BJ (cell line): ENCODE measurements around the gene PWWP3B. TPM values are rescaled to one million over a fixed set of nuclear protein-coding genes. Genes with fewer than 3 reads are reported as not detected.

Experiments used
- CTCF ChIA-PET: fragments of 350-600 bp; formaldehyde crosslinking; extraction: SDS; loops from one replicate; lab custom pipeline; 2021; ENCODE audit warnings: antibody characterized with exemption, inconsistent platforms; lab: Yijun Ruan, JAX
- POLR2A ChIA-PET: fragments of 300-600 bp; sonication (Branson Sonifier 250); formaldehyde crosslinking; extraction: SDS; loops from one replicate; lab custom pipeline; 2021; ENCODE audit warnings: antibody characterized with exemption; lab: Charles Lee
- DNase-seq: peaks from one replicate; pipeline ENCODE4 v3.0.0-alpha.2; 2011; ENCODE audit warnings: low read depth
- H3K27me3 ChIP-seq: 2 replicates; pipeline ENCODE4 v1.6.0; 2011; ENCODE audit warnings: low read length; ENCODE audit not compliant: control insufficient read depth, insufficient read depth
- H3K36me3 ChIP-seq: 2 replicates; pipeline ENCODE4 v1.5.1; 2011; ENCODE audit warnings: low read length; ENCODE audit not compliant: control insufficient read depth, insufficient read depth
- H3K4me3 ChIP-seq: 2 replicates; pipeline ENCODE4 v1.5.1; 2011; ENCODE audit warnings: low read depth, mild to moderate bottlenecking, control low read depth, low read length
- polyA plus RNA-seq: library from polyadenylated mRNA; depleted of rRNA; stranded (reverse); fragments of >200 nt; gene quantifications from 2 replicates; pipeline ENCODE4 v1.2.3, GENCODE V29; 2011; rRNA removed
- TF ChIP-seq, protein P1 (sequence below): IDR thresholded peaks from 2 replicates; pipeline ENCODE4 v1.5.1; 2011; ENCODE audit warnings: low read depth, mild to moderate bottlenecking, control low read depth, inconsistent platforms, low read length, moderate library complexity; ENCODE audit not compliant: insufficient read depth

Gene PWWP3B
- polyA plus RNA-seq, 1 experiment, result not detected

DNA sequence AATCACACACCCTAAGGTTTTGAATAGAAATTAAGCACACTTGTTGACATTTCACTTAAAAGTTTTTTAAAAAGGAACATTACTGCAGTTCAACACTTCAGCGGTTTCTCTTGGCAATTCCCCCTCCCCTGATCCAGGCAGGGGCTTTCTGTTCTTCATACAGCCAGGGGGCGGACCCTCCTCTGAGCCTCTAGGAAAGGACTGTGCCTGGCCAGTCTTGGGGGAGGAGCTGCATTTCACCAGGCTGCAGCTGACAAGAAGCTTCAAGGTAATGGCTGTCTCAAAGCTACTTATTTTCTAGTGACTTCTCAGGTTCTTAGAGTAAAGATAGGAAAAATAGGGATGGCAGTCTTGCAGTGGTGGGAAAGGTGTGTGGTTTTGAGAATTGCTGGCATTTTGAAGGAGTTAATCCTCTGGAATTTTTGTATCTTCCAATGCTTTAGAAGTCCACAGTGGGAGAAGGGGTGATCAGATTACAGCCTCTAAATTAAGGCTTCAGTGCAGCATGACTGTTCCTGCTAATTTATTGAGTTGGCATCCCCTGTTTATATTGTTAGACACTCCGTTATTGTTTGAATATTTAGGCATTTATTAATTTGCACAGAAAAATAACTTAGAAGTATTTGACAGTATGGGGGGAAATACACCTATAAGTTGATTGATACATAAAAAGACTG is 33.5 kb downstream of the PWWP3B start:
- no peak overlapping the region for H3K4me3 ChIP-seq
- POLR2A ChIA-PET, result no interaction called here
- no peaks in the 10 kb centered on the region for H3K27me3 ChIP-seq
- CTCF ChIA-PET, result no interaction called here
- TF ChIP-seq, protein P1, sequence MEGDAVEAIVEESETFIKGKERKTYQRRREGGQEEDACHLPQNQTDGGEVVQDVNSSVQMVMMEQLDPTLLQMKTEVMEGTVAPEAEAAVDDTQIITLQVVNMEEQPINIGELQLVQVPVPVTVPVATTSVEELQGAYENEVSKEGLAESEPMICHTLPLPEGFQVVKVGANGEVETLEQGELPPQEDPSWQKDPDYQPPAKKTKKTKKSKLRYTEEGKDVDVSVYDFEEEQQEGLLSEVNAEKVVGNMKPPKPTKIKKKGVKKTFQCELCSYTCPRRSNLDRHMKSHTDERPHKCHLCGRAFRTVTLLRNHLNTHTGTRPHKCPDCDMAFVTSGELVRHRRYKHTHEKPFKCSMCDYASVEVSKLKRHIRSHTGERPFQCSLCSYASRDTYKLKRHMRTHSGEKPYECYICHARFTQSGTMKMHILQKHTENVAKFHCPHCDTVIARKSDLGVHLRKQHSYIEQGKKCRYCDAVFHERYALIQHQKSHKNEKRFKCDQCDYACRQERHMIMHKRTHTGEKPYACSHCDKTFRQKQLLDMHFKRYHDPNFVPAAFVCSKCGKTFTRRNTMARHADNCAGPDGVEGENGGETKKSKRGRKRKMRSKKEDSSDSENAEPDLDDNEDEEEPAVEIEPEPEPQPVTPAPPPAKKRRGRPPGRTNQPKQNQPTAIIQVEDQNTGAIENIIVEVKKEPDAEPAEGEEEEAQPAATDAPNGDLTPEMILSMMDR, result no peak
- no peaks in the 10 kb centered on the region for H3K36me3 ChIP-seq
- no peak for DNase-seq

DNA sequence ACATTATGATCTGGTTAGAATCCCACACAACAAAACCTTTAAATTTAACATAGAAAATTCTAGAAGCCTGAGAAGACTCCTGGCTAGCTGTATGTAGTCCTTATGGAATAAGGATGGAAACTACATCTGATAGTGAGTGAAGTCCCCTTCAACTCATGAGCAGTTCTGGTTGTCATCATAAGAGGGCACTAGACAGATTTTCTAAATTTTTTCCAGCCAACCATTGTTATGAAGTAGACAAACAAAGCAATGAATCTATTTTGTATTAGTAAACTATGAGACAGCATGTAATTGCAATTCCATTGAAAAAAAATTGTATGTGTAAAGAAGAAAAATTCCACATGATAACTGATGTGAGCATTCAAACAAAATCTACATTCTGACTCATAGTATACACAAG is 35.2 kb downstream of the PWWP3B start:
- POLR2A ChIA-PET, result no interaction called here
- Histone ChIP-seq H3K36me3 (no peaks in the 10 kb centered on the region), H3K4me3 (no peak overlapping the region), H3K27me3 (no peaks in the 10 kb centered on the region)
- DNase-seq, result no peak
- CTCF ChIA-PET, result no interaction called here
- TF ChIP-seq, protein P1, result no peak

DNA sequence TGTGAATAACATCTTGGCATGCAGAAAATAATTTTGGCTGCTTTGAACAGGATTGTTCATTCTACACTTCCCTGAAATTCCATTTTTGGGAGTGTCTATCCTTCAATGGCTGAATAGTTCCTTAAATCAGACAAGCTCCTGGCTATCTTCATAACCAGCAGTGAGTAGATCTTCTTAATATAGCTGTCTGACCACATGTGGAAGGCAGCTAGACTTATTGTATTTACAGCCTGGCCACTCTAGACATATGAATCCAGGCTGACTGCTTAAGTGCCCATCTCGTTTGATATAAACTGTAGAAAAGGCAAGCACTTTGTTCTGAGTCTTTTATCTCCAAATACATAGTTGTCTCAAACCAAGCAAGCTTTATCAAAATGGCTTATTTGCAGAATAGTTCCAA is 40.0 kb downstream of the PWWP3B start:
- TF ChIP-seq, protein P1, result no peak
- no peaks in the 10 kb centered on the region for H3K36me3 ChIP-seq
- H3K4me3 ChIP-seq, result no peak overlapping the region
- no peaks in the 10 kb centered on the region for H3K27me3 ChIP-seq
- ChIA-PET CTCF (no interaction called here), POLR2A (no interaction called here)
- no peak for DNase-seq

Other genes with a start within 250 kb of the PWWP3B start
- gene SERPINA7, start 129.6 kb upstream of the PWWP3B start, polyA plus RNA-seq, result not detected in 2 replicates